Activated naive CD4-positive, alpha-beta T cell treated with anti-CD3 and anti-CD28 coated beads, Interleukin-2, amount 50 U/mL, for 72 hours (primary cell): ENCODE results near the gene SMIM34. TPM values are rescaled to one million over a fixed set of nuclear protein-coding genes. Genes with fewer than 3 reads are reported as not detected.
"Not testable (repeated sequence)": the region's sequence is repeated elsewhere in the genome, so short reads cannot be mapped to it uniquely, and the experiment has no call there.

Experiments used
- ATAC-seq, 2 donors: fragments of 150-1000 bp; cut with Tn5 transposase; 2 replicates each; pipeline ENCODE4 v1.10.0; 2021; ENCODE audit warnings: mild to moderate bottlenecking in 2 of 2, moderate library complexity in 2 of 2
- DNase-seq, 2 donors: peaks; one replicate each; pipeline ENCODE4 v3.0.0; 2021 to 2022; ENCODE audit warnings: low spot score in 2 of 2
- H3K27ac Mint-ChIP-seq, 2 donors: one replicate each; pipeline ENCODE4 v1.8.0; 2022; ENCODE audit warnings: mild to moderate bottlenecking in 2 of 2, mixed read lengths in 2 of 2
- H3K36me3 Mint-ChIP-seq, 2 donors: one replicate each; pipeline ENCODE4 v1.8.0; 2022; ENCODE audit warnings: mixed read lengths in 2 of 2
- H3K9me3 Mint-ChIP-seq, 2 donors: one replicate each; pipeline ENCODE4 v1.8.0; 2022; ENCODE audit warnings: mixed read lengths in 2 of 2
- total RNA-seq, 2 donors: library from RNA; stranded (reverse); gene quantifications; one replicate each; pipeline ENCODE4 v1.2.3, GENCODE V29; 2022

The SMIM34 gene
- total RNA-seq, 2 donors from 2014 or later: not detected

DNA sequence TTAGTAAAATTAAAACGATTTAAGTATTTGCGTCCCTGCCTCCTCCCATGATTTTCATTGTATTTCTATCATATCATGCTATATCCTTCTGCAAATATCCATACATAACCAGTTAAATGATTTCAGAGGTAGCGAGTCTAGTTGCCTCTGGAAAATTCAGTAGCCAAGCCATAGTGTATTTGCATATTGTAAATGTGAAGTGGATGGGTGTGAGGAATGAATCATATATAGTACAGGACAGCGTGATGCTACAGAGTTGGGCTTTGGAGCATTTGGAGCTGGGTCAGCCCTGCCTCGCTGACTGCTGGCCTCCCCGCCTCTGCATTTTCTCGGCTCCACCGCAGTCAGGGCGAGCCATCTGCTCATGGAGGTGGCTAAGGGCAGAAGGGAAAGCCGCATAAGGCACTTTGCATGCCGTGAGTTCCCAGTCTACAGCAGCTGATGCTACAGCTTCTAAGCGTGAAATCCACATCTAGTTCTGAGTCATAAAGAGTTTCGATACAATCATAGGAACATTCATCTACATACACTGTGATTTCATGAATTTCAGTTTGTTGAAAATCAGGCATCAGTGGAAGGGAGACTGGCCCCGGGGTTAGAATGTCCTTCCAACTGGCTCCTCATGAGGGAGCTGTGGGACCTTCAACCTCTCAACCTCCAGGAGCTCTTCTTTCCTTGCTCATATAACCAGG lies 39.9 kb downstream of the SMIM34 start:
- not testable (repeated sequence) for DNase-seq, H3K9me3 Mint-ChIP-seq, H3K27ac Mint-ChIP-seq, H3K36me3 Mint-ChIP-seq
- ATAC-seq: peak; percentile 88 to 95

- not testable (repeated sequence) for H3K9me3 Mint-ChIP-seq, H3K27ac Mint-ChIP-seq, H3K36me3 Mint-ChIP-seq, DNase-seq, ATAC-seq
Measured at GRCh38 chr21:34383138-34383537, 40.6 kb downstream of the SMIM34 start.

DNA sequence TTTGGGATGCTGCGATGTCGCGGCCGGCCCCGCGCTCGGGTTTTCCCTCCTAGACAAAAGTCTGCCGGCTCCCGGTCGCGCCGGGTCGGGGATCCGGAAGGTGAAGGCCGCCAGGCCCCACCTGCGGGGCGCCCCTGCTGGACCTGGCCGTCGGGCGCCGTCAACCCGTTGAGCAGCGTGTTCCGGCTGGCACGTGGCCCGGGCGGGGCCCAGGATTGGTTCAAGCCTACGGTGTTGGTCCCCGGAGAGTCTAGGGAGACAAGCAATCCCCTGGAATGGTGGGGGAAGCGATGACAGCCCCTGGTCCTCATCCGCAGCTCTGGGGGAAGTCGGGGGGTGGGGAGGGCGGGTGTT lies 48.2 kb downstream of the SMIM34 start:
- H3K9me3 Mint-ChIP-seq, H3K36me3 Mint-ChIP-seq, DNase-seq, H3K27ac Mint-ChIP-seq: not testable (repeated sequence)
- peak; percentile 86 to 90 for ATAC-seq

DNA sequence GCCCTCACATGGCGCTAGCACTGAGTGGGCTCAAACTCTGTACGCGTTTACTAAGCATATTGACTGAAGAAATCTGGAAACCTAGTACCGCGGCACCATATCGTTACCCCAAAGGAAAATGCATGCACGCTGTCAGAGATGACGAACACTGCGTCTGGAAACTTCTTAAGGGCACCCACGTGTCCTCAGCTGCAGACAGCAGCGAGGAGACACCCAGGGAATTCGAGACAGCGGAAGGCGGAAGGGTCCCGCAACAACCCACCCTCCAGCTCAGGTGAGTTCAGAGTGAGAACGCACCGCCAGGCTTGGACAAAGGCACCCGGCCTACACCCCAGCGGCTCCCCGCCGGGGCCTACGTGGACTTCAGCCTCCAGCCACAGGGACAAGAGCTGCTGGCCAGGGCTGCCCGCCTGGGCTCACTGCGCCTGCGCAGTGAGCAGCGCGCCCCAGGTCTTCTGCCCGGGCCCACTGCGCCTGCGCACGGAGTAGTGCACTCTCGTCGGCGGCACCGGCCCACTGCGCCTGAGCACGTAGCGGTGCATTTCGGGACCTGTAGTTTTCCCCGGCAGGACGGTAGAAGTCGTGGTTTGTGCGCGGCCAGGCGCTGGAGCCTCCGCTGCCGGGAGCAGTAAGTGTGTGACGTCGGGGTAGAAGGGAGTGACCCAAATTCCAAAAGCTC lies 48.7 kb downstream of the SMIM34 start, which contains the start of gene SMIM11:
Gene SMIM11 (plus strand): TSS at position 568 of the 679 bp plus-strand sequence. CDS start 3,998 bp downstream, outside the sequence.
- DNase-seq, H3K9me3 Mint-ChIP-seq, H3K27ac Mint-ChIP-seq, H3K36me3 Mint-ChIP-seq: not testable (repeated sequence)
- ATAC-seq: peak; percentile 93 to 98

DNA sequence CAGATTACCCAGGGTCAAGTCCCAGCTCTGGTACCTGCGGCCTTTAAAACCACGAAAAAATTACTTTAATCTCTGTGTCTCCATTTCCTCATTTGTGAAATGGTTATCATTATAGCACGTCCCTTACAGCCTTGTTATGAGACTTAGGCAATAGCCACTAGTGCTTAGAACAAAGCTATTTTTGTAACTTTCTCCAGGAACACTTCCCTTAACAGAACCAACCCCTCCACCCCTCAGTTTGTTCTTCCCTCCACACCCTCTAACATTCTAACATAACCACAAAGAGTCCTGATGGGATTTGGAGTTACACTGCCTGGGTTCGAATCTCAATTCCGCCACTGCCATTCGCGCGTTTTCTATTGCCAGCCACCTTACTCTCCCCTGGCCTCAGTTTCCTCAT lies 49.3 kb downstream of the SMIM34 start:
- not testable (repeated sequence) for H3K27ac Mint-ChIP-seq, ATAC-seq, DNase-seq, H3K36me3 Mint-ChIP-seq, H3K9me3 Mint-ChIP-seq

DNA sequence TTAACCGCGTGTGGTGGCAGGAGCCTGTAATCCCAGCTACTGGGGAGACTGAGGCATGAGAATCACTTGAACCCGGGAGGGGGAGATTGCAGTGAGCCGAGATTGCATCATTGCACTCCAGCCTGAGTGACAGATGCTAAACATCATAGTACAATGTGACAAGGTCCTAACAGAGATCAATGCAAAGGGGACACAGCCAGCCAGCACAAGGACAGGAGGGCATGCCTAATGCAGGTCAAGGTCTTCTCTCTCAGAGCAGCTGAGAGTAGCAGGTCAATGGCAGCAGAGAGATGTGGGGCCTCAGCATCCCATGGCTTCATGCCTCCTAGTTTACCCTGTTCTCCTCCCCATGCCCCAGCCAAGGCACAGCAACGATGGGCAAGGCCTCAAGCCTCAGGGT lies 51.4 kb downstream of the SMIM34 start:
- Mint-ChIP-seq H3K36me3 (no peaks in the 10 kb centered on the region), H3K9me3 (no peaks in the 10 kb centered on the region), H3K27ac (no peak overlapping the region)
- DNase-seq: no peak
- no peak for ATAC-seq

GRCh38 chr21:34369741-34370140 lies 54.0 kb downstream of the SMIM34 start:
- no peak overlapping the region for H3K27ac Mint-ChIP-seq
- no peak for DNase-seq
- ATAC-seq: no peak
- H3K9me3 Mint-ChIP-seq: no peaks in the 10 kb centered on the region
- H3K36me3 Mint-ChIP-seq: no peaks in the 10 kb centered on the region

Other genes with a start within 250 kb of the SMIM34 start
- under 1 TPM in 1 of 2 donors, not detected in 1; 0.31 TPM for gene KCNE2, start 59.9 kb downstream of the SMIM34 start, total RNA-seq
- gene SMIM11, start 48.4 kb downstream of the SMIM34 start, total RNA-seq: 10 to 100 TPM in 1 of 2 donors, 1 to 10 TPM in 1; 2.1 to 19.2 TPM
- gene KCNE1, start 88.3 kb upstream of the SMIM34 start, total RNA-seq: under 1 TPM in 1 of 2 donors, not detected in 1; 0.27 TPM
- 1 to 10 TPM; 2.9 to 7.4 TPM for gene RCAN1, start 191.2 kb upstream of the SMIM34 start, total RNA-seq
- gene CLIC6, start 245.0 kb upstream of the SMIM34 start, total RNA-seq: under 1 TPM; 0.07 to 0.31 TPM